Stimulated activated CD8-positive, alpha-beta memory T cell treated with anti-CD3 and anti-CD28 coated beads, Interleukin-4, amount 100 ng/mL, for 4 hours (primary cell): Measurements from ENCODE around the gene ELOF1.
A peak's percentile ranks its signal among the peaks of the same experiment; 100 is the strongest.

Experiments
- DNase-seq, 2 donors: peaks; one replicate each; pipeline ENCODE4 v3.0.0-alpha.2; 2020; ENCODE audit warnings: low read depth in 2 of 2, low spot score in 1 of 2

The ELOF1 gene

GRCh38 chr19:11535792-11536595, 23.0 kb downstream of the ELOF1 start:
- DNase-seq = peak; percentile 50 to 61

- DNase-seq = no peak
Observed at GRCh38 chr19:11534948-11535347, 24.1 kb downstream of the ELOF1 start.

DNA sequence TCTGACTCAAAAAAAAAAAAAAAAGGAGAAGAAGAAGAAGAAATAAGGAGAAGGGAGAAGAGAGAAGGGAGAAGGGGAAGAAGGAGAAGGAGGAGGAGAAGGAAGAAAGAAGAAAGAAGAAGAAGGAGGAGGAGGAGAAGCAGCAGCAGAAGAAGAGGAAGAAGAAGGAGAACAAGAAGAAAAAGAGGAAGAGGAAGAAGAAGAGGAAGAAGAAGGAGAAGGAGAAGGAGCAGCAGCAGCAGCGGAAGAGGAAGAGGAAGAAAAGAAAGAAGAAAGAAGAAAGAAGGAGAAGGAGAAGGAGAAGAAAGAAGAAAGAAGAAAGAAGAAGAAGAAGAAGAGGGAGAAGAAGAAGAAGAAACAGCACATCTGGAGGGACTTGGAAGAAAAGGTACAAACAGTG, 24.5 kb downstream of the ELOF1 start:
- no peak for DNase-seq

DNA sequence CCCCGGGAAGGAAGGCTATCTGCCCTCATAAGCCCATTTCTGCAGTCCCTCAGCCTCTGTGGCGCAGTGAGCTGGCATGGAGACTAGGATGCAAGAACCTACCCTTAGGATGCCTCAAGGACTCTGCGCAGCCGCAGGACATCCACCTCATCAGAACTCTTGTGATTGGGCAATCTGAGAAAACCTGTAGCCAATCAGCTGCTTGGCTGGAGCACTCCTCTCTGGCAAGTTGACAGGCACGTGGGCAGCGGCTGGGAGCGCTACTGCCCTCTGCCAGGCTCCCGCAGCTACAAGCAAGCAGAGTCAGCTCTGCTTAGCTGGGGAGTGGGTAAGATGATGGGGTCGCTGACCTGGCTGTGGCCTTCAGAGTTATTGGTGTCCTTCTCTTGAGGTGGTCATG, 28.6 kb downstream of the ELOF1 start:
- no peak for DNase-seq

DNA sequence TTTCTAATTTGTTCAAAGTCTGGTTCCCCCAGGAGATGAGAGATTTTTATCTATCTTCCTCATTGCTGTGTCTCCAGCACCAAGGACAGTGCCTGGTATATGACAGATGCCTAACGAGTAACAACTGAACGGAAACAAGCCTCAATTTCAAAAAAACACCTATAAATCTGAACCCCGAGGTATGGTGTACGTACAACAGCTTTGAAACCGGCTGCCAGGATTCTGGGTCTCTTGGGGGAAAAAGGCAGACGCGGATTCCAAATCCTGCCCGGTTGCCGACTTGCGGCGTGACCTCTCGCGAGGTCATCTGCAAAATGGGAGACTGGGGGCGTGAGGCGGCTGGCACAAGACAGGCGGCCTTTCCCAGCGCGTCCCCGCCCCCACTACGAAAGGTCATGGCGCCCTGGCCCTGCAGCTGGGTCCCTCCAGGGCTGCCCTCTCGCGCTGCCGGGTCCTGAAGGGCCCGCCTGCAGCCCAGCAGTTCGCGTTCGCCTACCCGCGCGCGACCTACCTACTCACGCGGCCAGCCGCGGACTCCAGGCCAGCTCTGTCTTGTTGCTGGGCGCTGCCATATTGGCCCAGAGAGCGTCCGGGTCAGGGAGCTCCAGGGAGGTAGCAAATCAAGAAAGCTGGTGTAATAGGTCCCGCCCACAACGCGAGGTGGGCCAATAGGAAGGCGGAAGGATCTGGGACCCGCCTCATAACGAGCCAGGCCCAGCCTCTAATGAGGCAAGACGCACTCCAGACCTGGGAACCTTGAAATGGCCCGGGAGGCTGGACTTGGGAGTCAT, 30.3 kb downstream of the ELOF1 start, which contains the start of gene ECSIT:
Gene ECSIT (minus strand): TSS at position 584 of the 791 bp plus-strand sequence. CDS start 9,964 bp downstream, outside the sequence.
- DNase-seq = peak; percentile 83 to 84

- DNase-seq = no peak
Observed at GRCh38 chr19:11519138-11519537, 39.9 kb downstream of the ELOF1 start.

- DNase-seq = no peak
Observed at GRCh38 chr19:11513946-11514345, 45.1 kb downstream of the ELOF1 start.

DNA sequence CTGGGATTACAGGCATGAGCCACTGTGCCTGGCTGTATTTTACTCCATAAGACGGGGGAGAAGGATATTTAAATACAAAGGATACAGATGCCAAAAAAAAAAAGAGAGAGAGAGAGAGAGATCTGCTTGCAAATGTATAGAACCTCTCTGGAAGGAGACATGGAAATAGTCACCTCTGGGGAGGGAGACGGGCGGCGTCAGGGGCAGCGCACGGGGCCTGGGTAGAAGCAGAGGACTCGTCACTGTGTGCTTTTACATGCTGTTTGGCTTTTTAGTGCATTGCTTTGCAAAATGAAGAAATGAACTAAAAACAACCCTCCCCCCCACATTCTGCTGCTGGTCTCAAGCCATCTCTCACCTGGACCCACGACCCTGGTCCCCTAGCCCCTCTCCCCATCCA, 48.6 kb downstream of the ELOF1 start:
- DNase-seq = no peak

DNA sequence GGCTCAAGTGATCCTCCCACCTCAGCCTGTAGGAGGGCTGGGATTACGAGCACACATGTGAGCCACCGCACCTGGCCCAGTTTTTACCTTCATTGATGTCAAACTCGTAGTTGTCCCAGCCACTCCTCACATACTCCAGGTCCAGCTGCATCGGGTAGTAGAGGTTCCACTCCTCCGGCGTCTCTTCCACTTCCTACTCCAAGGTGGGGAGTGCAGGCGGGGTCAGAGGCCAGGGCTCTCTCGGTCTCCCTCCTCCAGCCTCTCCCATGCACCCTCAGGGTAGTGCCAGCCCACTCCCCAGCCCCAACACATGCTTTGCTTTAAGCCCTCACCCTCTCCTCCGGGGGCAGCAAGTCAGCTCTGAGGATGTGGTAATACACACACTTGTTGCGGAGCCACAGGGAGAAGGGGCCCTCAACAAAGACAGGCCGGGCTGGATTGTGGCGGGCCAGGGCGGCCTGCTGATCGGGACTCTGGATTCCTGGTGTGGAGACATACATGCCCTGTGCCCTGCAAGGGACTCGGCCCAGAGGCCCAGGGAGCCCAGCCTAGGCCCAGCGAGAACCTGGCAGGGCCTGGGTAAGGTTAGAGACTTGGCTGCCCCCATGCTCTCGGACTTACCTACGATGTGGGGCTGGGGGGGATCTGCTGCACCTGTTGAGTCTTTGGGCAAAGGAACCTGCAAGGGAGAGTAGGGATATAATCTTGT, 51.5 kb downstream of the ELOF1 start:
- no peak for DNase-seq

- DNase-seq = no peak
Observed at GRCh38 chr19:11506967-11507366, 52.1 kb downstream of the ELOF1 start.

DNA sequence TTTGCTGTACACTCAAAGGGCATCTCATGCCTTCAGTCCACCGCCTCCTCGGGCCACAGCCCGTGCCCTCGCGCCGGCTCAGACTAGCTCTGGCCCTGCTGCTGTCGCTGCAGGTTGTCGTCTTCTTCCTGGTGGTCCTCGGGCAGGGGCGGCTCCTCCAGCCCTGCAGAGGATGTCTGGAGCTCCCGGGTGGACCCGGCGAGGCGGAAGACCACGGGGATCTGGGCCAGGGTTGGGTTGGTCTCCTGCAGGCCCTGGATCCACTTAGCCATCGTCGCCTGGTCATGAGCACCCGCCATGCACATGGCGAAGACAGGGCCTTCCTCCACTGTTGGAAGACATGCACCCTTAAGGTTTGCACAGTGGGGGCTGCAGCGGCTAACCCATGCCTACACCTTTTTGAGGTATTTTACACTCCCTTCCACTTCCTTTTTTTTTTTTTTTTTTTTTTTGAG, 52.9 kb downstream of the ELOF1 start:
- no peak for DNase-seq

DNA sequence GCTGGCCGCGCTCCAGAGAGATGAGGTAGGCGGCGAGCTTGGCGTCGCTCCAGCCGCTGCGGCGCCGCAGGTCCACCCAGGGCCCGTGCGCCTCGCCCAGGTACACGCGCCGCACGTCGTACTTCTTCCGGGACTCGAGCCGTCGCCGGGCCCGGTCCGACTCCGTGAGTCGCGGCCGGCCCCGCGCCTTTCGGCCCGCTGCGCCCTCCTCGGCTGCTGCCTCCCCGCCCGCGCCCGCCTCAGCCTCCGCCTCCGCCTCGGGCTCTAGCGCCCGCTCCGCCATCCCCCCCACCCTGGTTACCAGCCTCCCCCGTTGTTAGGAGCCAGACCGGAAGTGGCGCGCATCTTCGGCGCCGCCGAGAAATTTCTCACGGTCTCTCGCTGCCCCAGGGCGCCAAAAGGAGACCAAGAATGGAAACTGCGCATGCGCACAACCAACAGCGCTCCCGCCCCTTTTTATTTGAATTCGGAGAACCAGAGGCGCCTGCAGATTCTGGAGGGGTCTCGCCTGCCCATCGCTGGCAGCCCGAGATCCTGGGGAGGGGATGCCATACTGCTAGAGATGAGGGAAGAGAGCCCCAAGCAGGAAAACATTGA, 53.4 kb downstream of the ELOF1 start, which contains the start of gene ZNF653:
Gene ZNF653 (minus strand): TSS at position 336 of the 597 bp plus-strand sequence. CDS start 53 bp downstream, at position 283.
- peak; percentile 87 to 89 for DNase-seq

GRCh38 chr19:11505032-11505503, 54.0 kb downstream of the ELOF1 start:
- peak; percentile 90 for DNase-seq

- DNase-seq = no peak
Observed at GRCh38 chr19:11504502-11505031, 54.5 kb downstream of the ELOF1 start.
